HG02840 (cell line): ENCODE results near the gene PALLD.

Source experiments
- ATAC-seq: cut with Tn5 transposase; IDR thresholded peaks from one replicate; pipeline ENCODE4 v1.9.1; 2021; ENCODE audit warnings: mild to moderate bottlenecking, moderate library complexity, moderate number of reproducible peaks; ENCODE audit not compliant: unreplicated experiment, low FRiP score

The PALLD gene

GRCh38 chr4:168659741-168660465 is 163.1 kb downstream of the PALLD start:
- no peak for ATAC-seq

DNA sequence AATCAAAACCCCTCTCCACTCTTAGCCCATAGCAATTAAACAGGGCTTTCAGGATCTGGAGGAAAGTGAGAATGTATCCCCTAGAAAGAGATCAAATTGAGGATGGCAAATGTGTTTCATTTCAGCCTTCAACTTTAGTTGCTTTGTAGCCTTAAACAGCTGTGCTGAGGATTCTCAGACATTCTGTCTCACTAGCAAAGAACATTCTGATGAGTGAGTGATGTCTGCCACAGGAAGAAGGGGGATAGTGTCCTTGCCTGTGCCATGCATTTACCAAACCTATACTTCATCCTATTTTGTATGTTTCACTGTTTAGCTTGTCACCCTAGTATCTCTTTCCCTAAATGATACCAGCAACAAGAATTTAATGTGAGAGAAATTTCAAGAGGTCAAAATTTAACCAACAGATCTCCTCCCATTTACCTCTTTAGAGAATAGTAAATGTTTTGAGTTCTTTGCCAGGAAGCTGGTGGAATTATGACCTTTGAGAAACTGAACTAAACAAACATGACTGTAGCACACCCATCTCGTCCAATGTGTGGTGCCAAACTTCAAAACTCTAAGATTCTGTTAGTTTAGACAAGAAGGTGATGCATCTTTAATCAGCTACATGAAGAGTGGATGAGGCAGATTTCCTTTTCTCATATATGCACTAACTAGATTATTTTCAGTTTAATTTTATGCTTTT is 165.6 kb downstream of the PALLD start:
- no peak for ATAC-seq

DNA sequence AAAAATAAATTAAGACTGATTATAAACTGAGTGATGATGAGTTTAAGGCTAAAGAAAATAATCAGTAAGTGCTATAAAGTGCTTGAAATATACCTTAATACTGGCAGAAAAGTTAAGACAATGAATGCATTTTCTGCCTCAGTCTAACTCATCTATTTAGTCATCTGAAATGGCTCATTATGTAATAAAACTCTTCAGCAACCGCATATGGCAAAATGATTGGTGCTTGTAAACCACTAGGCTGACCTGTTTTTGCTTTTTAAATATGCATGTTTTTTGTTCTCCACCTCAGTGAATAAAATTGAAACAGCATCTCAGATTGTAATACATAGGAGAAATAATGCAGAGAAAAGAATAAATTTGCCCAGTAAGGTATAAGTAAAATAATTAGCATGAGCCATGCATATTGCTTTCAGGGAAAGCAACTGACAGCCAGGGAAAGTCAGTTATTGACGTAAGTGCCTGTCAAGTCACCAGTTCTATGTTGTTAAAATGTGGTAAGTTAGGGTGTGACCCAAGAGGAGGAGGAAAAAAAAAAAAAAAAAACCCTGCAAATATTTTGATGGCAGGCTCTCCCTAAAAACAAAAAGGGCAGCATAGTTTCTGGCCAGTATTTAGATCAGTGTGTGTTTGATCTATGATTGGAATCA is 167.5 kb downstream of the PALLD start:
- no peak for ATAC-seq

DNA sequence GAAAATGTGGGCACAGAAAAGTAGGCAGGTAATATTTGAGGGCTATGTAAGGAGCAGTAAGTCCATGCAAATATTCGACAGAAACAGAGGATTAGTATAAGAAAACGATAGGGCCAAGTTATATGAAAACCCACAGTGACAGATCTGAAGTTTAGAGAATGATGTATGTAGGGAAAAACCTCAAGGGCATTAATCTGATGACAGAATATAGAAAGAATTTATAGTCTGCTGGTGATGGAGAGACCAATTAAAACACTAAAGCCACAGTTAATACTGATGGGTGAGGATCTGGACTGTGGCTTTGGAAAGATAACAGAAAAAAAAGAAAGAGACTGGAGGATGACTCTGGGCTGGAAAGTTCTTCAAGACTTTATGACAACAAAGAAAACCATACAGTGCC is 169.7 kb downstream of the PALLD start:
- no peak for ATAC-seq

- ATAC-seq, result no peak
Measured at GRCh38 chr4:168667376-168667775, 170.5 kb downstream of the PALLD start.

- no peak for ATAC-seq
Measured at GRCh38 chr4:168667921-168668320, 171.1 kb downstream of the PALLD start.

GRCh38 chr4:168673476-168673875 is 176.6 kb downstream of the PALLD start:
- ATAC-seq, result no peak

DNA sequence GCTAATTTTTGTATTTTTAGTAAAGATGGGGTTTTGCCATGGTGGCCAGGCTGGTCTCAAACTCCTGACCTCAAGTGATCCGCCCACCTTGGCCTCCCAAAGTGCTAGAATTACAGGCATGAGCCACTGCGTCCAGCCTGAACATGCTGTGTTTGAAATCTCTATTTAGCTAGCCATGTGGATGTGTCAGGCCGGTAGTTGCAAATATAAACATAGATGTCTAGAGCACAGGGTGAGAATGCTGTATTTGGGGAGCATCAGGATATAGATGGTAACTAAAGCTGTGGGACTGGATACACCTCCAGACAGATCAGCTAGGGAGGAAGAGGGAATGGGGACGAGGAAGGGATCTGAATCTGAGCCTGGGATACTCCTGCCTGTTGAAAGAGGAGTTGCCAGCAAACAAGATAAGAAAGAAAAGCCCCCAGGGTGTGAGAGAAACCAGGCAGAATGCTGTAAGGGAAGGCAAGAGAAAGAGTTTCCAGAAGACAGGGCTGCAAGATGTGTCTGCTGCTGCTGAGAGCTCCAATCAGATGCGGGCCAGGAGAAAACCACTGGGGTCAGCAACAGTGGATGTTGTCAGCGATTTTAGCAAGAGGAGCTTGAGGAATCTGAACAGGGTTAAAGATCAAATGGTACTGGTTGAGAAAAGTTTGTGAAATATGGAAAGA is 177.4 kb downstream of the PALLD start:
- no peak for ATAC-seq

GRCh38 chr4:168674866-168675265 is 178.0 kb downstream of the PALLD start:
- no peak for ATAC-seq

- no peak for ATAC-seq
Measured at GRCh38 chr4:168677063-168677462, 180.2 kb downstream of the PALLD start.

DNA sequence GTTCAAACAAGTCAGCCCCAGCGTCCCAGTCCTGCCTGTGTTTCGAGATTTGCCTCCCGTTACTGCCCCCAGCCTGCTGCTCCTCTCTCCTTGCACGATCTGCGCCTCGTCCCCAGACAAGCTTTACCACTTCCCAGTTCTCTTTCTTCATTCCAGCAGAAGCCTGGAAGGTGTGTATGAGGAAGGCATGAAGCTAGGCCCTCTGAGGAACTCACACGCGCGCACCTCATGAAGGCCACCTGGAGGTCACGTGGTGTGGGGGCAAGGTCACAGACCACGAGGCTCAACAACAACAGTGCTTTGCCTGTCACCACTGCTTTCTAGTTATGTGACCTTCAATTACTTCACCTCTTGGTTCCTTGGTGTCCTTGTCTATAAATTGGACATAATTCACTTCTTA is 181.0 kb downstream of the PALLD start:
- ATAC-seq, result no peak

DNA sequence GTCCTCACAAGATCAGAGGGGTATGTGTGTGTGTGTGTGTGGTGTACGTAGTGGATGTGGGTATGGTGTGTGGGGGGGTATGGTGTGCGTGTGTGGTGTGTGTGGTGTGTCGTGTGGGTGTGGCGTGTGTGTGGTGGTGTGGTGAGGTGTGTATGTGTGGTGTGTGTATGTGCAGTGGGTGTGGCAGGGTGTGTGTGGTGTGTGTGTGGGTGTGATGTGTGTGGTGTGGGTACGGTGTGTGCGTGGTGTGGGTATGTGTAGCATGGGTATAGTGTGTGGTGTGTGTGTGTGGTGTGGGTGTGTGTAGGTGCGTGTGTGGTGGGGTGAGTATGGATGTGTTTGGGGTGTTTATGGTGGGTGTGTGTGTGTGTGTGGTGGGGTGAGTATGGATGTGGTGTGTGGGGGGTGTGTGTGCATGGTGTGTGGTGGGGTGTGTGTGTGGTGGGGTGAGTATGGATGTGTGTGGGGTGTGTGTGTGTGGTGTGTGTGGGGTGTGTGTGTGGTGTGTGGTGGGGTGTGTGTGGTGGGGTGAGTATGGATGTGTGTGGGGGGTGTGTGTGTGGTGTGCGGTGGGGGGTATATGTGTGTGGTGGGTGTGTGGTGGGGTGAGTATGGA is 182.0 kb downstream of the PALLD start:
- ATAC-seq, result no peak

- no peak for ATAC-seq
Measured at GRCh38 chr4:168679397-168679796, 182.5 kb downstream of the PALLD start.

GRCh38 chr4:168679819-168680218 is 183.0 kb downstream of the PALLD start:
- ATAC-seq, result no peak

DNA sequence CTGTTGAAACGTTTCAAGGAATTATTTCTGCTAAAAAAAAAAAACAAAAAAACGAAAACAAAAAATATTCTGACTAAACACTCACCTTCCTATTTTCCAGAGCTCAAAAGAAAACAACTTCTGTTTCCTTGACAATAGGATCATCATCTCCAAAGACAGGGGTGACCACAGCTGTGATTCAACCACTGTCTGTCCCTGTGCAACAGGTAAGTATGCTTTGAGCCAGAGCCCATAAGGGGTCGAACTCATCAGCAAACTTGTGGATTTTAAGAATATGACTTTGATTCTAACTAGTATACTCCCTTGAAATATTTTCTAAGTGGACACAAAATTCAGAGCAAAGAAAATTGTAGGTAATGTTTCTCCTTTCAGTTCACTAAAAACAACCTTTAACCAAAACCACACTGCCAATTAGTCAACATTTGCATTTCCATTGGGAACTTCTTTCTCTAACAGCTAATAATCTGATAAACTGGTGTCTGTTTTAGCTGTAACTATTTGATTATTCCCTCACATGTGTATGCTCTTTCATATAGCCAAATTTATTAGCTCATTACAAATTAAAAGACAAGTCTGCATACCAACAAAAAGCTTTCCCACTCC is 186.1 kb downstream of the PALLD start:
- ATAC-seq, result no peak

DNA sequence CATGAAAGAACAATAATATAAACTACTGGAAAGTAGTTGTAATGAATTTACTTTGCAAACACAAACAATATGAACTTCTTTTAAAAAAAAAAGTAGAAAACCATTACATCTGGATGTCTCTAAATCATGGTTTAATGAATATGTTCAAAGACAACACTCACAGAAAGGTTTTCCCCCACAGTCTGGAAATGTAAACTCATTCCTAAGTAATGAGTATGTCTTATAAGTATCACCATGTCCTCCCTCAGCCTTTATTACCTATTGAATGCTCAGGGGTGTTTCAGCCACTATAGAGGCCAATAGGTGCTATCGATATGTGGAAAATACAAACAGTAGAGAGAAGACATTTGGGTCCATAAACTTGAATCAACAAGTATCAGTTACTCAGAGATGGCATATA is 186.7 kb downstream of the PALLD start:
- no peak for ATAC-seq

- no peak for ATAC-seq
Measured at GRCh38 chr4:168685136-168685809, 188.4 kb downstream of the PALLD start.

DNA sequence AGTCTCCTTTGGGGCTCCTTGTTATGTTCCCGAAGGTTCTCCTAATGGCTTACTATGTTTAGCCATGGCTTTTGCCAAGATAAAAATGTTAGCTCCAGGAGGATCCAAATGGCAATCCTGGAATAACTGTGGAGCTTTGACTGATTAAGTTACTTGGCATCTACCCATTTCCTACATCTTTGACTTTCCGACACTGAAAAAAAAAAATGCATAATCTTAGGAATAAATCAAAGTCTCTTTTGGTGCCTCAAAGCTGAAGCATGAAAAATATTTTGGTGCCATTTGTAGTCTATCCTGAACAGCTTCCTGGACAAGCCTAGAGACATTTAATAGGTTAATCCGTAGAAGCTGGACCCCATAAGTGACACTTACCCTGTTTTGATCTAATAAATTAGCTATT is 191.7 kb downstream of the PALLD start:
- no peak for ATAC-seq

DNA sequence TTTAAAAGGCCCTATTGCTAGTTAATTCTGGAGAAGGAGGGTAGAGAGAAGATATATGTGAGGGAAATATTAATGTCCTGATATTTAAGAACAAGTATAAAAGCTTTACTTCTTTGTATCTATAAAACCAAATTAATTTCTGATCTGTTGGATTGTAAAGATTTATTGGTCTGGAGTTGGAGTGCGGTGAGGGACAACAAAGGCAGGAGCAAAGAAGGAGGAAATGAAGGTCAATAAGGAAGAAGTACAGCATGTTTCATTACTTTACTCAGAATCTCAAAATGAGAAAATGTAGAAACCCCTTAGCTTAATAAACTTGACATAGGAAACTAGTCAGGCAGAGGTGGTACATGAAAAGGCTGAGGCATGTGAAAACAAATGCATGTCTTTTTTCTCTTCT is 192.9 kb downstream of the PALLD start:
- no peak for ATAC-seq

DNA sequence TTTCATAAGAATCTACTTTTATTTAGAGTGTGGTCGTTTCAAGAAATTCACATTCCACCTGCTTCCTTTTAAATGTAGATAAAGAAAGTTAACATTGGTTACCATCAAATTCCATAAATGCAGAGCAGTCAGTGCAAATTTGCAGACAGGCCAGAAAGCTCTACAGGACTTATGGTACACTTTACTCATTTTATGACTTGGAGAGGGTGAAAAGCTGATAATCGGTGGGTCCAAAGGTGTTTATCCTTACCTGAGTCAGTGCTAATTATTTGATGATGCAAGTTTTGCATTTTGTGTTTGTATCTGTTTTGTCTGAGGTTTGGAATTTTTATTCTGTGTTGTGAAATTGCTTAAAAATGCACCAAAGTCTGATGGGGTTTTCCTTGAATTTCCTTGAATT is 193.3 kb downstream of the PALLD start:
- no peak for ATAC-seq
